Forelimb muscle (tissue), 1 donor: ENCODE results near the gene CDRT4. TPM values are rescaled to one million over a fixed set of nuclear protein-coding genes. Genes with fewer than 3 reads are reported as not detected.
"Not testable (repeated sequence)": the region's sequence is repeated elsewhere in the genome, so short reads cannot be mapped to it uniquely, and the experiment has no call there.

Experiments used
- DNase-seq: peaks from one replicate; pipeline ENCODE4 v3.0.0-alpha.2; 2013; ENCODE audit warnings: low read depth
- polyA plus RNA-seq: library from polyadenylated mRNA; unstranded; fragments of 120-200 nt; gene quantifications from one replicate; pipeline ENCODE4 v1.2.1, GENCODE V29; 2013; ENCODE audit not compliant: insufficient read length

The CDRT4 gene
- polyA plus RNA-seq, 1 donor, result 4.1 TPM

DNA sequence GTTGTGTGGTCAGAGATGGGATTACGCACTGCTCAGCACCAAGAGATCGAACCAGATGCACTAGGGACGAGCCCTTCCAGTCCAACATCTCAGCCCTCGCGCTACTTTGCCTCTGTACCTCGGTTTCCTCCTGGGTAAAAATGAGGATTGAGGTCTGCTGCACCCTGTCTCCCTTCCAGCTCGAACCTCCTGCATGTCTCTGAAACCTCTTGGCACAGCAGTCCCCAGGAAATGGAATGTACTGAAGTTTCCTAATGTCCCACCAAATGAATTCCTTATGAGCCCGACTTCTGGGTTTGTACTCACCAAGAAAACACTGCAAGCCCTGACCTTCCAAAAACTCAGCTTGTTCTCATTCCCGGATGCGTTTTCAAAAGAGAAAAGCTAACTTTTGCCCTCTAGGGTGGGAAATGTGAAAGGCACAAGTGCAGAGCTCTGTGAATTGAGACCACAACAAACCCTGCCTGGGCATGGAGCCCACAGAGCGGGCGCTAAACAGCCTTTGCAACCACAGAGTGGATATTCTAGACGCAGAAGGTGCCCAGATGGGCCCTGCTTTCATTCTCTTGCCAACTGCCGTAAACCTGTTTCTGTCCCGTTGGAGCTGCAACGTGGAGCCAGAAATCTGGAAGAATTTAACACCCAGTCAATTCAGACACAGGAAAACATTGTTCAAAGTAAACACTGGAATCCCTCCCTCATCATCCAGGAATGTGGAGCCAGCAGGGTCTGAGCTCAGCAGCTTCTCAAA, 10.3 kb downstream of the CDRT4 start:
- DNase-seq, result peak; percentile 60

DNA sequence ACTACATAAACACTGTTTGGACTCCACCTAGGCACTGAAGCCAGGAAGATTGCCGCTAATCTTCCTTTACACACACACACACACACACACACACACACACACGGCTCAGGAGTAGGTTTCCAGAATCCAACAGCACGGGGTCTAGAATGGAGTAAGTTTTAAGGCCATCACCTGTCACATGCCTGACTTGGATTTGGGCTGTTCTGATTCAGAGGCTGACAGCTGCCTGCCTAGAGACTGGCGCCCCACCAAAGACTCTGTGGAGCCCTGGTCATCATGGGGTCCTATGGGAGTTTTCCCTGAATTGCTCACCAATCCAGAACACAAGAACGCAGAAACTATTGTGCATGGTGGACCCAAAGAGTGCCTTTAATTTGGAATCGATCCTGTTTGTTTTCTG, 10.9 kb downstream of the CDRT4 start:
- no peak for DNase-seq

GRCh38 chr17:15454346-15454745, 13.1 kb downstream of the CDRT4 start:
- DNase-seq, result no peak

- DNase-seq, result no peak
Observed at GRCh38 chr17:15453782-15454181, 13.6 kb downstream of the CDRT4 start.

GRCh38 chr17:15453246-15453645, 14.2 kb downstream of the CDRT4 start:
- DNase-seq, result no peak

- DNase-seq, result no peak
Observed at GRCh38 chr17:15452746-15453145, 14.7 kb downstream of the CDRT4 start.

- no peak for DNase-seq
Observed at GRCh38 chr17:15451680-15452079, 15.7 kb downstream of the CDRT4 start.

DNA sequence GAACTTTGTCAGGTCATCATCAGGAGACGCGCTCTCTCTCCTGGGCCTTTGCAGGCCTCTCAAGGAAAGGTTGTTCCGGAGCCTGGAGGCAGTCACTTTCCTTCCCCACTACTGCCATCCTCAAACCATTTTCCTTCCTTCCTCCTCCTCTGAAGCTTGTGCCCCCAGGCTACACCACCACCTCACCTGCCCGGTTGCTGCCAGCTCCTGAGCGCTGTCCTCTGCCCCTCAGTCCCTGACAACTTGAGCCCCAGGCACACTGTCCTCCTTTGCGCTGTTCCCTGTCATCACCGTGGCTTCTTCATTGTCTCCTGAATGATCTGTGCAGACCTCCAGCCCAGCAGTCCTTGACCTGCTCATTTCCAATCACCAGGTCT, 18.9 kb downstream of the CDRT4 start:
- no peak for DNase-seq

- no peak for DNase-seq
Observed at GRCh38 chr17:15447928-15448579, 19.4 kb downstream of the CDRT4 start.

- DNase-seq, result no peak
Observed at GRCh38 chr17:15446036-15446435, 21.4 kb downstream of the CDRT4 start.

DNA sequence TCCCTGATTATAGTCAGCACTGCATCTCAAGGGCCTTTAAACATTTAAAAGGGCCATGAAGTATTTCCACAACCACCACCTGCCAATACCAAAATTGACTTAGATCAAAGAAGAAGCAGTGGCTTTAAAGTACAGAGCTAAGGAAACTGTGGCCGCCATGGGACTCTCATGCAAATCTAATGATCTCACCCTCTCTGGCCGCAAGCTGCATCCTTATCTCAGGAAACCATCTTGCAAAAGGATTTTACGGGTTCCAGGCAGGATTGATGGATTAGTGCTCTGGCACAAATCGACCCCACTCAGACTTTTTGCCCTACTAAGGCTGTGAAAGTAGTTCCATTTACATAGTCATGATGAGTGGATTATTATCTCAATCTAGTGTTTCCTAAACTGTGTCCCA, 22.6 kb downstream of the CDRT4 start:
- DNase-seq, result no peak

DNA sequence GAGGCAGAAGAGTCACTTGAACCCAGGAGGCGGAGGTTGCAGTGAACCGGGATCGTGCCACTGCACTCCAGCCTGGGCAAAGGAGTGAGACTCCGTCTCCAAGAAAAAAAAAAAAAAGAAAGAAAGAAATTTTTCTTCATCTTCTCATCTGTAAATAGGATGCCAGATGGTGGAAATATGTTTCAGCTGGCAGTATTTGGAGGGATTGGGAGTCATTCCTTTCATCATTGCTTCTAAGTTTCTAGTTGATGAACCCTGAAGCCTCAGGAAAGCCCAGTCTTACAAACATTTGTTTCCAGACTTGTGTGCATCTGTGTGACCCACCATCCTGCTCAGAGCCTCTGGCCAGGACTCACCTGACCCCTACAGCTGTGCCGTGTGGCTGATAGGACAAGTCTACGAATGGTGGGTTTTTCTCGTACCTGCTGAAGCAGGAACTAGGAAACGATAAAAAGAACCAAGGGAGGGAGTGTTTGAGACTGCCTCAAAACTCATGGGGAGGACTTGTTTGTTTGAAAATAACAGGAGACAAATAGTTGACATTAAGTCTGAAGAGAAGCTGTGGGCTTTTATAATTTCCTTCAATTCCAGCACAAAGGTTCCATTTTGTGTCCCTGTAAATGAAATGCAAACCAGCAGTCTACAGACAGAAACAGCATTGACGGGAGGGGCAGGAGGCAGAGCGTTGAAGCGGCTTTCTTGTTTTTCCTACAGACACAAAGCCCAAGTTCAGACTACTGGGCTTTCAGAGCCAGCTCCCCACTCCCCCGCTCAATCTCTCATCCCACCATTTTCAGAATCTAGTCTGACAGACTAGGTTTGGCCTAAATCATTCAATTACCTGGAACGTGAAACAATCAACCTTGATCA, 24.9 kb downstream of the CDRT4 start:
- no peak for DNase-seq

DNA sequence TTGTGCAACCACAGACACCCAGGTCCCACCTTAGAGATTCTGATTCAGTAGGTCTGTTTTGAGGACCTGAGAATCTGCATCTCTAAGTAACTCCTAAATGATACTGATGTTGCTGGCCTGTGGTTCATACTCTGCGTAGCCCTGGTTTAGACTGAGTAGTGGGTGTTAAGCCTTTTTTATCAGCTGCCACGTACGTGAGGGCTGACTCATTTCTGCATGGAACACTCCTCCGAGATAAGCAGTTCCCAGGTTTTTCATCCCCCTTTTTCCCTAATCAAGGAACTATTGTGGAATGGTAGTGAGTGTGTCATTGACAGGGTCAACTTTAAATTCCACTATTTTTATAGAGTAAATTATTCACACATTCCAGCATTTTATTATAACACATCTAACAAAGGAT, 26.1 kb downstream of the CDRT4 start:
- no peak for DNase-seq

GRCh38 chr17:15440347-15440746, 27.1 kb downstream of the CDRT4 start:
- no peak for DNase-seq

GRCh38 chr17:15439205-15439985, 28.0 kb downstream of the CDRT4 start:
- not testable (repeated sequence) for DNase-seq

DNA sequence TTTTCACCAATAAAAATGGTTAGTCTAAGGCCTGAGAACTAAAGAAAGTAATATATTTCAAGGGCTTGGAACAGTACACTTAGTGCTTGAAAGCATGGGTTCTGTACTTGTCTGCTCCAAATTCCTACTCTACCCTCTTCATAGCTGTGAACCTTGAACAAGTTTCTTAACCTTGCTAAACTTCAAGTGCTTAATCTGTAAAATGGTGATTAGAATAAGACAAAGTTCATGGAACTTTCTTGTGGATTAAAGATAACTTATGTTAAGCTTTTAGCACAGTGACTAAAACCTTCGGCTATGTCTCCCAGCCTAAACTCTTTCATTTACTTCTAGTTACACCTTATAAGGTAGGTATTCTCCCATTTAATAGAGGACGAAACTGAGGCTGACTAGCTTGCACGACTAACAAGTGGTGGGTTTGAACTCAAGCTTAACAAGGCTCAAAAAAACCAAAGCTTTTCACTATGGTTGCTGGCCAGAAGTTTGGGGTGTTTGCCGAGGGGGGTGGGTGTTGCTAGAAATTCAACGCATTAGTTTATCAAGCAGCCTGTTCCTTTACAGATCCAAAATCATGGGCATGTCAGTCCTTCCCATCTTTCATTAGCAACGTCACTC, 28.8 kb downstream of the CDRT4 start:
- no peak for DNase-seq

GRCh38 chr17:15437303-15437635, 30.2 kb downstream of the CDRT4 start:
- DNase-seq, result no peak

DNA sequence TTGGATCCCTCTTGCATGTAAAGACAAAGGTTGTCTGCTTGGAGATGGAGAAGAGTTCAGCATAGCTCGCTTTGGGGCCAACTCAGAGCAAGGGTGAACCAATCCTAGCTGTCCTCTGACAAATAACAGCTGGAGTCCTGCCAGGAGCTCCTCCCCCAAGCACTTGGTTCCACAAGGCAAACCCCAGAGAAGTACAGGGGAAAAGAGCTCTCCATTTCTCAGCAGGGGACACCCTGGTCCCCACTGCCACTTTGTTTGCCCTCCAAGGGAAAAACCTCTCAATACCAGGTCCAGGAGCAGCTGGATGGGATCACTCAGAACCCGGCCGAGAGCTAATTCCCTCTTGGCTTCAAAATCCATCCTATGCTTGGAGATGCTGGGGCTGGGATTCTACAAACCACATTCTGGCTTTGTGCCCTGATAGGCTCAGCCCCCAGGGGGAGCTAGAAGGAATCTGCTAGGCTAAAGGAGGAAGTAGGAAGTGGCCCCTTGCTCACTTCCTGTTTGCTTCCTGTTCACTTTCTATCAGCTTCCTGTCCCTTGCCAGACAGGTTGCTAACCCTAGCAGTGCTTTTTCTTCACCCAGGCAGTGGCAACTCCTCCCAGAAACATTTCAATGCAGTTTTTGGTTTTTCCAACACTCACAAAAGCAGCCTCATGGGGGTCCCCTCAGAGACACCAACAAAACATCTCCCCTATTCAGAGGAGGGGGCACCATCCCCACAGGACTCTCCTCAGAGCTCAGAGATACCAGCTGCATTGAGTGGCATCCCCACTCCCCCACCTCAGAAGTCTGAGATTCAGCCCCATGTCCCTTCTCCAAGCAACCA, 30.7 kb downstream of the CDRT4 start:
- no peak for DNase-seq

DNA sequence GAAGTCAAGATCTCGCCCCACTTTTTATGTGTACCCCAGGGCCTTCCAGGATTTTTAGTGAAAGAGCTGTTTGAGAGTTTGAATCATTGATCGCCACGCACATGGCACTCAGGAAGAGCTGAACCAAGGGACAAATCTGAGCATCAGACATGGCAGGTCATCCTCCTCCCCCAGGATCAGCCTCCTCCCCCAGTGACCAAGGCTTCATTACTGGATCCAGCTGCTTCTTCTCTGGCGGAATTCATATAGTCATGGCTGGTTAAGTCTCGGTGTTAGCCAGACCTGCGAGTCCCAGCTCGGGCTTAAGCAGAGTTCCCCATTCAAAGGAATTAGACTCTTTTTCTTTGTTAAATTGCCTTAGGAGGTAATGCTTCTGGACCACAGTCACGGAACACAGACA, 32.5 kb downstream of the CDRT4 start:
- DNase-seq, result no peak

DNA sequence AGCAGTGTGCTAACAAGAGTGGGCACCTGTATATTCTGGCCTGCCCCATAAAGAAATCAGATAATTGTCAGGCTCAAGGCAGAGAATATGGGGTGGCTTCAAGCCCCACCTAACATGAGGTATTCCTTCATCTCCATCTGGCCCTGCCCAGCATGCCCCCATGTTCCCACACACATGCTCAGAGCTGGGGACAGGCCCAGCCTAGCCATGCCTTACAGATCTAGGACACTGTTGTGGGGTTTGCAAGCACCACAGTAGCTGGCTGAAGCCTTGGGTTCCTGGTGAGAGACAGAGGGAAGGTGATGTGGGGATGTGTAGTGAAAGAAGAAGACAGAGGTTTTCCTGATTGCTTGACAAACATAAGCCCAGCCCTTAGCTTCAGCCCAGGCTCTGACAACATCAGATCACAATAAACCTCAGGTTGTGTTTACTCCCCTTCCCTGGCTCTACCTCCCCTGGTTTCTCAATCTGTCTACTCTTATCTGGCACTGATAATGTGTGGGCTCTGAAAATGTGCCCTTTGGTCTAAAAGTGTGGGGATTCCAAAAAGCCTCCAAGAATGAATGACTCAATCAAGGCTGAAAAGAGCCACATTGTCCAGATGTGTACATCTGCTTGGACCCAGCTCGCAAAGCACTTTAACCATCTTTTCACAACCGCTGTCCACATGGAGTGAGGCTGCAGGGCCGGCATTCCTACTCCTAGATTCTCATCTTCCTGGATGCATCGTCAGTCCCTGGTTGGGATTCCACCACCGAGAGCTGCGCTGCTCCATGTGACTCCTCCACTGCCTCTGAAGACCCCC, 34.4 kb downstream of the CDRT4 start:
- DNase-seq, result no peak
